Endothelial cell of umbilical vein (primary cell): ENCODE results near the gene PPIL6. TPM values are rescaled to one million over a fixed set of nuclear protein-coding genes. Genes with fewer than 3 reads are reported as not detected.

Experiments
- BruUV-seq: library from RNA; stranded (reverse); fragments of 400-500 nt; replicated peaks from 2 replicates; lab custom pipeline; 2021; lab: Mats Ljungman, UMichigan
- CTCF ChIA-PET: fragments of 300-600, 350-600 bp; sonication (Branson Sonifier 250); formaldehyde crosslinking; loops from one replicate; lab custom pipeline; 2021; ENCODE audit warnings: antibody characterized with exemption, inconsistent platforms; lab: Charles Lee
- POLR2A ChIA-PET: fragments of 300-600, 350-600 bp; sonication (Branson Sonifier 250); formaldehyde crosslinking; loops from one replicate; lab custom pipeline; 2021; ENCODE audit warnings: antibody characterized with exemption, inconsistent platforms; lab: Charles Lee
- DNase-seq: peaks from one replicate; pipeline ENCODE4 v3.0.0-alpha.2; 2011; ENCODE audit warnings: low read depth, low spot score
- FAIRE-seq: peaks from 2 replicates; lab custom pipeline; 2011; peaks lifted over from hg19 to GRCh38; lab: Jason Lieb, UNC
- H2AFZ ChIP-seq: 2 replicates; pipeline ENCODE4 v1.6.0; 2012; ENCODE audit warnings: low read depth, low read length, control low read depth, inconsistent platforms
- H3K27ac ChIP-seq: 2 replicates; pipeline ENCODE4 v1.5.1; 2011; ENCODE audit warnings: low read depth, mild to moderate bottlenecking, control low read depth, low read length, moderate library complexity; ENCODE audit not compliant: insufficient read depth
- H3K27me3 ChIP-seq, 2 experiments: 2 replicates each; pipeline versions ENCODE4 v1.6.0 to v1.6.1; 2011; ENCODE audit warnings: low read length in 2 of 2, mixed read lengths in 1 of 2; ENCODE audit not compliant: control insufficient read depth in 2 of 2, insufficient read depth in 2 of 2
- H3K36me3 ChIP-seq, 2 experiments: 2 replicates in 1 of 2; 3 replicates in 1 of 2; pipeline ENCODE4 v1.5.1; 2011; ENCODE audit warnings: low read length in 2 of 2, mild to moderate bottlenecking in 1 of 2, moderate library complexity in 1 of 2; ENCODE audit not compliant: control insufficient read depth in 2 of 2, insufficient read depth in 2 of 2; ENCODE audit errors: extremely low read depth in 1 of 2
- H3K4me1 ChIP-seq: 3 replicates; pipeline ENCODE4 v1.5.1; 2011; ENCODE audit warnings: mild to moderate bottlenecking, low read length; ENCODE audit not compliant: control insufficient read depth, insufficient read depth; ENCODE audit errors: extremely low read depth
- H3K4me2 ChIP-seq: 2 replicates; pipeline ENCODE4 v1.6.1; 2011; ENCODE audit warnings: low read length, control low read depth, mixed read lengths; ENCODE audit not compliant: insufficient read depth
- H3K4me3 ChIP-seq, 3 experiments: fragments of 200-600 bp in 1 of 3; sonication (generic), shearing (Covaris generic) in 1 of 3; replicated peaks in 1 of 3; 2 replicates each; pipeline ENCODE4 v1.5.1; 2011 to 2016; ENCODE audit warnings: control low read depth in 3 of 3, low read length in 3 of 3, mild to moderate bottlenecking in 2 of 3, inconsistent platforms in 1 of 3, low read depth in 1 of 3, moderate library complexity in 1 of 3; ENCODE audit not compliant: insufficient read depth in 1 of 3
- H3K79me2 ChIP-seq: 2 replicates; pipeline ENCODE4 v1.6.0; 2012; ENCODE audit warnings: low read length, inconsistent platforms; ENCODE audit not compliant: control insufficient read depth, insufficient read depth
- H3K9ac ChIP-seq: replicated peaks from 2 replicates; pipeline ENCODE3; 2011; ENCODE audit warnings: low read length, control low read depth; ENCODE audit not compliant: insufficient read depth; ENCODE audit errors: extremely low read depth
- H3K9me1 ChIP-seq: replicated peaks from 3 replicates; pipeline ENCODE4 v1.6.0; 2011; ENCODE audit warnings: mild to moderate bottlenecking, low read length; ENCODE audit not compliant: control insufficient read depth, insufficient read depth; ENCODE audit errors: extremely low read depth
- H3K9me3 ChIP-seq: replicated peaks from 2 replicates; pipeline ENCODE4 v1.5.1; 2012; ENCODE audit warnings: low read length, inconsistent platforms; ENCODE audit not compliant: control insufficient read depth, insufficient read depth
- H4K20me1 ChIP-seq: replicated peaks from 2 replicates; pipeline ENCODE3; 2011; ENCODE audit warnings: mild to moderate bottlenecking, low read length; ENCODE audit not compliant: control insufficient read depth, insufficient read depth; ENCODE audit errors: extremely low read depth
- EZH2 ChIP-seq: IDR thresholded peaks from 2 replicates; pipeline ENCODE4 v1.6.1; 2012; ENCODE audit warnings: borderline replicate concordance, low read depth, mild to moderate bottlenecking, moderate library complexity, low read length, inconsistent platforms; ENCODE audit not compliant: severe bottlenecking
- GATA2 ChIP-seq: IDR thresholded peaks from 2 replicates; pipeline ENCODE4 v1.7.0; 2011; ENCODE audit warnings: low read depth, mild to moderate bottlenecking, moderate library complexity, mixed read lengths, low read length; ENCODE audit not compliant: insufficient read length, insufficient read depth
- MYC ChIP-seq: IDR thresholded peaks from one replicate; pipeline ENCODE4 v1.6.1; 2011; ENCODE audit warnings: mild to moderate bottlenecking, low read depth, low read length
- POLR2A ChIP-seq: IDR thresholded peaks from 2 replicates; pipeline ENCODE4 v1.6.1; 2012; ENCODE audit warnings: low read depth, mild to moderate bottlenecking, control low read depth, low read length
- dilution Hi-C: fragments of 300-500 bp; cut with MboI; formaldehyde crosslinking; loops from one replicate; pipeline ENCODE4 v1.15.0; 2019; ENCODE audit warnings: low sequenced_read_pairs; ENCODE audit not compliant: extremely low pct_ligation_motif_present
- intact Hi-C: fragments of 100-400 bp; cut with micrococcal nuclease; formaldehyde crosslinking; loops from one replicate; pipeline ENCODE4 v1.10.0; 2022
- polyA plus RNA-seq, 4 experiments: library from polyadenylated mRNA; depleted of rRNA in 3 of 4; stranded (reverse) in 3 of 4; unstranded in 1 of 4; fragments of >200 nt; gene quantifications; 2 replicates each; pipeline versions ENCODE4 v1.2.1 to v1.2.3, GENCODE V29; 2011 to 2012; ENCODE audit warnings: missing spikeins in 1 of 4
- total RNA-seq: library from RNA; stranded (reverse); gene quantifications from 2 replicates; pipeline ENCODE4 v1.2.3, GENCODE V29; 2021
- TF ChIP-seq, protein P1 (sequence below): IDR thresholded peaks from 2 replicates; pipeline ENCODE4 v1.6.1; 2011; ENCODE audit not compliant: insufficient read depth, insufficient read length

PPIL6 gene
- total and polyA plus RNA-seq, 2 donors (not counting 3 experiments of a cell fraction or from before 2014, with no cell fraction given), result 0.11 to 0.33 TPM

DNA sequence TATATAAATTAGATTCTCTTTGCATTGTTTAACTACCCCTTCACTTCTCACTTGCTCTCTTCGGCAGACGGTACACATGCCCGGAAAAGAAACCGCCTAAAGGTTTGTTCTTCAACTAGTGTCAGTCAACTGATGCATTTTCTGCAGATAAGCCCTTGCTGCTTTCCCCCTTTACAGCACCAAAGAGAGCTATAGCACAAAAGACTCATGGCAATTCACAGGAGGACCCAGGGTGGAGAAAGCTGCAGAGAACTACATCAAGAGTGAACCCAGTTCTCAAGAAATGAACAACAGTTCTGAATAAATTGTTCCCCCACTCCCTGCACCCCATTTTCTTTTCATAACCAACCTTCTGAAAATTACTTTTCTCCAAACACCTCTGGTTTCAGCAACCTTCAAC, 67.1 kb downstream of the PPIL6 start:
- CTCF ChIA-PET, result no interaction called here
- Histone ChIP-seq H3K36me3 (peaks cover 19 to 30% of the 10 kb centered on the region in 2 experiments), H2AFZ (no peak overlapping the region), H3K79me2 (peaks cover 36% of the 10 kb centered on the region), H3K4me3 (no peak overlapping the region), H3K27me3 (no peaks in the 10 kb centered on the region), H3K9me1 (no peaks in the 10 kb centered on the region), H3K9ac (no peak overlapping the region), H3K27ac (no peak overlapping the region), H4K20me1 (peaks cover 2% of the 10 kb centered on the region), H3K9me3 (no peaks in the 10 kb centered on the region), H3K4me1 (no peaks in the 10 kb centered on the region), H3K4me2 (no peak overlapping the region)
- POLR2A ChIA-PET, result no interaction called here
- DNase-seq (no peak), FAIRE-seq (no peak)
- dilution Hi-C loops, result no loop called here
- no peak for TF ChIP-seq GATA2
- no peak for TF ChIP-seq MYC
- BruUV-seq, result no TSS peak
- intact Hi-C loops, result no loop called here

DNA sequence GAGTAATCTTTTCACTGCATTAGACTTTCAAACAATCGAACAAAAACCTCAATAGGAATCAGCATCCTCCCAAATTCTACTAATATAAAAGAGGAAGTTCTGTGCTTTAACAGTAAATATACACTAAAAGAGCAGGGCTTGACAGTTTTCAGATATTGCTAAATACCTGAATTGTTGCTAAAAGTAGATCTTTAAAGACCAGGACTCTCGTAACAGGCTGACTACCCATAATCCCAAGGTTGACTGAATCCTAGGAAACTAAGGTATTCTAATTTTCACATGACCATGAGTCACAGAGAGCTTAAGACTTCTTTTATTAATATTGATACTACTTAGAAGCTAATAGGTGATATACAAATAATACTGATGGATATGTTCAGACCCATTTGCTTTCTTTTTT, 68.3 kb downstream of the PPIL6 start:
- Histone ChIP-seq H3K4me1 (no peaks in the 10 kb centered on the region), H4K20me1 (peaks cover 3% of the 10 kb centered on the region), H3K36me3 (peaks cover 16 to 34% of the 10 kb centered on the region in 2 experiments), H3K4me2 (no peak overlapping the region), H3K79me2 (peaks cover 27% of the 10 kb centered on the region), H3K27ac (no peak overlapping the region), H3K9me3 (no peaks in the 10 kb centered on the region), H3K4me3 (no peak overlapping the region), H3K27me3 (no peaks in the 10 kb centered on the region), H3K9ac (no peak overlapping the region), H2AFZ (no peak overlapping the region), H3K9me1 (no peaks in the 10 kb centered on the region)
- FAIRE-seq, result no peak
- CTCF ChIA-PET, result interaction anchor here (1.0 to 2.1 kb wide), 2 partner anchors 11 to 184 kb away, joined by 4 to 6 read pairs; no protein-coding TSS in a partner anchor
- POLR2A ChIA-PET, result no interaction called here
- no TSS peak for BruUV-seq
- TF ChIP-seq, protein P1, sequence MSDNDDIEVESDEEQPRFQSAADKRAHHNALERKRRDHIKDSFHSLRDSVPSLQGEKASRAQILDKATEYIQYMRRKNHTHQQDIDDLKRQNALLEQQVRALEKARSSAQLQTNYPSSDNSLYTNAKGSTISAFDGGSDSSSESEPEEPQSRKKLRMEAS, result no peak
- TF ChIP-seq EZH2 (no peak), POLR2A (no peak)
- DNase-seq, result no peak
- dilution Hi-C loops, result no loop called here
- intact Hi-C loops, result no loop called here
